ENCODE results near the gene SLC4A1. TPM values are rescaled to one million over a fixed set of nuclear protein-coding genes. Genes with fewer than 3 reads are reported as not detected.

SLC4A1 gene
- total and polyA plus RNA-seq, 2 of the 13 experiments (the other 11 are each of a cell fraction or from before 2014, with no cell fraction given): not detected

GRCh38 chr17:44308320-44308818, 40.4 kb upstream of the SLC4A1 start, which contains the start of gene RUNDC3A (continued):
- no peak for TF ChIP-seq ZNF646 (CRISPR knock-in tag; IDR thresholded peaks at IDR 0.05)
- no peak for TF ChIP-seq TRIM22 (IDR thresholded peaks at IDR 0.05)
- TF ChIP-seq ZNF12 (CRISPR knock-in tag; IDR thresholded peaks at IDR 0.05): no peak
- 0 out of 2 replicates have a peak, but pooled peaks have one; percentile 62 for TF ChIP-seq HMGXB3 (CRISPR knock-in tag; IDR thresholded peaks at IDR 0.05; ENCODE audit: borderline replicate concordance)
- no peak for TF ChIP-seq U2AF1 (optimal IDR thresholded peaks at IDR 0.05; ENCODE audit: low read depth, low read length)
- TF ChIP-seq REXO4 (CRISPR knock-in tag; IDR thresholded peaks at IDR 0.05; ENCODE audit: borderline replicate concordance): no peak
- no peak for TF ChIP-seq ZNF670 (CRISPR knock-in tag; IDR thresholded peaks at IDR 0.05; ENCODE audit: borderline replicate concordance)
- peak; percentile 98 for TF ChIP-seq MIER2 (CRISPR knock-in tag; IDR thresholded peaks at IDR 0.05)
- 0 out of 2 replicates have a peak, but pooled peaks have one; percentile 66 for TF ChIP-seq ZFP36L1 (CRISPR knock-in tag; IDR thresholded peaks at IDR 0.05)
- TF ChIP-seq SP4 (CRISPR knock-in tag; IDR thresholded peaks at IDR 0.05): peak; percentile 83
- TF ChIP-seq SMC3 (IDR thresholded peaks at IDR 0.05; ENCODE audit: low read length): no peak
- TF ChIP-seq NFYB (CRISPR knock-in tag; IDR thresholded peaks at IDR 0.05): peak; percentile 71
- no peak for TF ChIP-seq NR2C2 (CRISPR knock-in tag; IDR thresholded peaks at IDR 0.05; ENCODE audit: borderline replicate concordance)
- TF ChIP-seq MEIS1 (CRISPR knock-in tag; IDR thresholded peaks at IDR 0.05; ENCODE audit: borderline replicate concordance): no peak
- 0 out of 2 replicates have a peak, but pooled peaks have one; percentile 65 for TF ChIP-seq TMF1 (CRISPR knock-in tag; IDR thresholded peaks at IDR 0.05; ENCODE audit: low read depth)
- TF ChIP-seq THAP7 (CRISPR knock-in tag; IDR thresholded peaks at IDR 0.05): no peak
- TF ChIP-seq DPF2 (CRISPR knock-in tag; IDR thresholded peaks at IDR 0.05; ENCODE audit: borderline replicate concordance, low read depth): no peak
- no peak for TF ChIP-seq TOE1 (CRISPR knock-in tag; IDR thresholded peaks at IDR 0.05)
